HG03064 (cell line): ENCODE data around the gene EPX.

Source experiments
- ATAC-seq: cut with Tn5 transposase; IDR thresholded peaks from one replicate; pipeline ENCODE4 v1.9.1; 2021; ENCODE audit warnings: low read depth; ENCODE audit not compliant: unreplicated experiment

EPX gene

DNA sequence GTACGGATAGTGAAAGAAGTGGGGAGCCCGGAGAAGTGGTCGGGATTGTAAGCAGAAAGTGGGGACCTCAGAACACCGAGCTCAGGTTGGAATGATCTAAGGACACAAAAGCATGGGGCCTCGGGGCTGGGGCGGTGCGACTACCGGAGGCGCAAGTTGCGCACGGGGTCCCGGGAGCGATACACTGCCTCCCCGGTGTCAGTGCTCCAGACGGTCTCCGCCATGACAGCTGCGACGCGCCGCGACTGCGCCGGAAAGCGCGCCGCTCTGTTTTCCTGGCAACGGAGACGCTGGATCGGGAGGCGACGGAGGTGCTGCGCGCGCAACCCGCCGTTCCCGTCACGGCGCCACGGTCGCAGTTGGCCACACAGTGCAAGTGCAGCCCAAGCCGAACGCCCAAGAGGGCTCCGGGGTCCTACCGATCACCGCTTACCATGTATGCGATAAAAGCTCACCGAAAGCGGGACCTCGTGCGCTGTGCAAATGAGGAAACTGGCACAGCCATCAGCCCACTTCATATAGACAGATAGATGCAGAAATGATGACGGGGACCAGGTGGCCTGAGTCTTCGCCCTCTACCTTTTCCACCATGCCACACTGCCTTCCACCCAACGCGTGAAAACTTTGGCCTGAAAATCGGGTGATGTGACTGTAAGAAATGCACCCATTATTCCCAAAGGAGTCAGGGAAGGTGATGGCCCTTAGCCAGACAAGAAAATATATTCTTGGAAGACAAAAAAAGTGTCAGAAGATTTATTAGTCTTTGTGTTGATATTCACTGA lies 26.7 kb downstream of the EPX start, which contains the start of gene MKS1:
Gene MKS1, minus strand, starts transcription at position 249 of the 782 bp plus-strand sequence. Its CDS starts 25 bp downstream, at position 224.
- peak; percentile 89 for ATAC-seq

DNA sequence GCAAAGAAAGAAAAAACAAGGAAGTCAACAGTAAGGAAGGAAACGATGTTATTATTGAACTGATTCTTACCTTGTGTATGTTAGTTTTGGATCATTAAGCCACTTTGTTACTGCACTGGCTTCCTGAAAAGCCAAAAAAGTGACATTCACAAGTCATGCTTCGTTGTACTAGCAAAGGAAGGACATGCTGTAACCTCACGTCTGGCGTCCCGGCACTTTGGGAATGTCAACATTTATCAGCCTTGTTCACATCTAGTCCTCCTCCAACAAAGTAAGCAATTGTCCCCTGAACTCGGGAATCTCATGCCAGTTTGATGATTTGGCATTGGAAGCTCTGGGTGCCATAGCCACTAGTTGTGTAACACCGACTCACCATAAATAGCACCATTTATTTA lies 27.3 kb downstream of the EPX start:
- ATAC-seq: no peak

DNA sequence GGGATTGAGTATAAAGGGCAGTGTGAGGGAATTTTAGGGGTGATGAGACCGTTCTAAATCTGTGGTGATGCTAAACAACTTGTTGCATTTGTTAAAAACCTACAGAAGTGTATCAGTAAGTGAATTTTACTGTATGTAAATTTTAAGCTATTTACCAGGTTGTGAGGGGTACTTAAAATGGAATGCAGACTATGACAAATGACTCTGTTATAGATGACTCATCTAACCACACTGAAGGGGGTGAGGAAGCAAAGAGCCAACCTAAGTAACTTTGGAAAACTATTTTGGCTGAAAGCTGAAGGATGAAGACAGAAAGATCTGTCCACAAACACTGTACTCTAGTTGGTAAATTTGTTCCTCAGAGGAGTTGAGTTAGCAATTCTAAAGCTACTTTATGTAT lies 31.8 kb downstream of the EPX start:
- no peak for ATAC-seq

DNA sequence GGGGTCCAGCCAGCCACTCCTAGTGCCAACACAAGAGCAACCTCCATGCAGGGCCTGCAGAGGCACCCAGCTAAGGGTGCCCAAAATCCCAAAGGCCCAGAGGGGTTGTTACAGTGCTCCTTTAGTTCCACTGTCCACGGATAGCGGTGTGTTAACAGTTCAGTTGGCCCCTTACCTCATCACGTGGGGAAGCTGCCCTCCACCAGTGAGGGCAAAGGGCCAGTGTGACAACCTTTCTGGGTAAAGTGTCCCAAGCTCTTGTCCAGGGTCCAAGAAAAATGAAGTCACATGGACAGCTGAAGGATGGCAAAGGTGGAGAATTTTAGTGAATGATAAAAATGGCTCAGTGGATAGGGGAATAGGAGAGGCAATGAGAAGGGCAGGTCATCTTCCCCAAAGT lies 35.2 kb downstream of the EPX start:
- no peak for ATAC-seq

DNA sequence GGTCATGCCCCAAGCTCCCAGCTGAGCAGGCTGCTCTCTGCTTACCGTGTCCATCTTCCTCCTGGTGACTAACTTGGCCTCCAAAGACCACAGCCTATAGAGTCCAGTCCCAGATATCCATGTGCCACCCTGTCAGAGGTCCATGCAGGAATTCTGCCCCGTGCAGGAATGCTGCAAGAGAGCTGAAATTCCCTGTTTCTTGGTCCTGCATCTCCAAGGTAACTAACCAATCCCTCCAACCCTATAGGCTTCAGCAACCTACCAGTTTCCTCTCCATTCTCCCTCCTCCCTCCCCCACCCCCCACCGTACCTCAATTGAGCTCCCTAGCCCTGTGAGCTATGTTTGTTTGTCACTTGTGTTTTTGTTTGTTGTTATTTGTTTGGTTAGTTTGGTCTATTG lies 36.2 kb downstream of the EPX start:
- ATAC-seq: no peak

DNA sequence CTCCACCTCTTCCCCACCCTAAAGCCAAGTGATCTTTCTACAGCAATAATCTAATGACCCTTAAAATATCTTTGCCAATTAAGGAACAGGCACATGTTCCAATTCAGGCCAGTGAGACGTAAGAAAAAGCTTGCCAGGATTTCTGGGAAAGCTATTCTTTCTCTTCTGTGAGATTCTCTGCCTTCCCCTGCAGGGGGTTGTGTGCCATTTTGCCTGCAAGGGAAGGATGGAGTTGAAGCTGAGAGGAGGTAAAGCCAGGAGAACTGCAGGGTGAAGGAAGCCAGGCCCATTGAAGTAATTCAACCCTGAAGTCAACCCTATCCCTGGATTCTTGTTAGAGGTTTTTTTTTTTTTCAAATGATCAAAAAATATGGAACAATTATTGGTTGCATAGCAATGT lies 36.9 kb downstream of the EPX start:
- ATAC-seq: no peak

DNA sequence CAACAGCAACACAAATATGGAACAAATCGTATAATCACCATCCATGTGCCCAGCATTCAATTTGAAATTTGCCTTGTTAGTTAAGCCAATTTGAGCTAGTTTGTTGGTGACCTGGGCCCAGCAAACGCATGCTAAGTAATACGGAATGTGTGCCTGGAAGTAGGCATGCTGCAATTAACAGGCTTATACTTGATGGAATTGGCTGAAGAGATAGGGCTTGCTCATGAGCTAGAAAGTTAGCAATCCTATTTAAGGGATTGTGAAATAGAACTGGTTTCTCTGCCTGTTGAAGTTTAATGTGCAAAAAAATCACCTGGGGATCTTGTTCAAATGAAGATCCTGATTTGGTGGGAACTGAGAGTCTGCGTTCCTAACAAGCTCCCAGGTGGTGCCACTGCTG lies 37.4 kb downstream of the EPX start:
- no peak for ATAC-seq

DNA sequence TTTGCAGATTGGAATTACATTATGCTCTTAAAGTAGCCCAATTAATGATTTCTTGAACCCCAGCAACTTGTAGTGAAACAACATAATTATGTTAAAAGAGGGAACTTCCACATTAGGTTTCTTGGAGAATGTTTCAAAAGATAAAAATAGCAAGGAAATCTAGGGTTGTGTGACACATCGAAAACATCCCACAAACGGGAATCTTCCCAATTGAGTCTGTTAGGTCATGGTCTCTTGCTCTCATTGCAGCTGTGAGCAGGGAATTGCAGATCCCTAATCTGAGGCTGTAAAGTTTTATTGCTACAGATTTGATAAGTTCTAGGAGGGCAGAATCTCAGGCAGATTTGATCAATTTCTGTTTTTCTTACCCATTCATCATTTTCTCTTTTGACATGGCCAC lies 39.1 kb downstream of the EPX start:
- ATAC-seq: no peak

DNA sequence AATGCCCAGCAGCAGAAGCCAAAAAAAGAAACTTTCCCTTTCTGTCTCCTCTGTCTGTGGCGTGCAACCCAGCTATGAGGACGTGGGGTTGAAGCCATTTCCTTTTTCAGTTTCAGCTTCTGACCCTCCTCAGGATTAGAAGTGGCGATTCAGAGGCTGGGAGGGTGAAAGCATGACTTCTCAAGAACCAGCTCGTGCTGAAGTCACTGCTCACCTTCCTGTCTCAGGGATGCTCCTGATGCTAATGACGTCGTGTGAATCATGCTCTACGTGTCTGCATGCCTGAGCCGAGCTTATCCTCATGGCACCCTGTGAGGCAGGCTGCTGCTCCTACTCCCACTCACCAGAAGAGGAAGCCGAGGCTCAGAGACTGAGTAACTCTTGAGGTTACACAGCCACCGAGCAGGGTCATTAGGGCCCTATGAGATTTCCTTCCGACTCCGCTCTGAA lies 40.2 kb downstream of the EPX start:
- ATAC-seq: peak; percentile 67

DNA sequence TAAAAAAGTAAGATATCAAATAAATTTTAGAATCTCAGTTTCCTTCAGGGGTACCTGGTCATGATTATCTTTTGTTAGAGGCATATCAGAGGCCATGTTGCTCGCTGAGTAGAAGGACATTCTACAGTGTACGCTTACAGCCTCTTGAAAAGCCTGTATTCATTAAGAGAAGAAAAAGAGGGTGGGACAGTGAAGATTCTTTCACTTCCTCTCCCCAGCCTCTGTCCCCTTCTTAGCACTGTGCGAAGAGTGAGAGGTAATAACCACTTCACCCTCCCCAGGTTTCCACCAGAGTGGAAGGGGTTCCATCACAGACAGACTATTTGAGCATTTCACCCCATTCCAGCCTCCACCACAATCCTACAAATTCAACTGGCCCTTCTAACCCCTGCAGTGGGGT lies 41.0 kb downstream of the EPX start:
- ATAC-seq: peak; percentile 68

DNA sequence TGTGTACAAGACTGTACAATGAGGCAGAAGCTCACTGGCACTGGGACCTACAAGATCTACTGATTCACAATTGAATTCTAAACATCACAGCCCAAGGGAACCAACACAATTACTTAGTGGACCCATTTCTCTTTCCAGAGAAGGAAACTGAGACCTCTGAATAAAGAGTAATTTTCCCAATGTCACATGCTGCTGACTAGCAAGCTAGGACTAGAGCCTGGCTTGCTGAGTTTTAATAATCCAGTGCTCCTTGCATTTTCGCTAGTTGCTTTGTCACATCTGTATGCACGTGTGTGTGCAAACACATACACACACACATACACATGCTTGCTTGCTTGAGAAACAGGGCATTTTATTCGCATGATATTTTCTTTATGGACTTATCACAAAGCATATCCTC lies 42.0 kb downstream of the EPX start:
- ATAC-seq: no peak

DNA sequence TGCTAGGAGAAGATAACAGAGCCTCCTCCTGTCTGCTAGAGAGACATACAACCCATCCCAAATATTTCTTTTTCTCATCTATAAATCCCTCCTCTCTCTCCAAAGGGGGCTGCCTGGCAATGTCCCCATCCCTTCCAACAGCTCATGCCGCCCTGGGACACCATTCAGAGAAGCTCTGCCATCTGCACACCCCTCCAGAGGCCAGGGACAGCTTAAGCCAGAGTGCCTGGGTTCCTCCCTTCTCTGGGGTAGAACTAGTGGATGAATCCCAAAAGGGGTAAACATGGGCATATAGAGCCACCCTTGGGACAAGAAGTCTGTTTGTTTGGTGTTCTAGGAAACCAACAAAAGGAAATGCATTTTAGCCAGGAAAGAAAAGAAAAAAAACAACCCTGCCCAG lies 43.3 kb downstream of the EPX start:
- ATAC-seq: no peak

DNA sequence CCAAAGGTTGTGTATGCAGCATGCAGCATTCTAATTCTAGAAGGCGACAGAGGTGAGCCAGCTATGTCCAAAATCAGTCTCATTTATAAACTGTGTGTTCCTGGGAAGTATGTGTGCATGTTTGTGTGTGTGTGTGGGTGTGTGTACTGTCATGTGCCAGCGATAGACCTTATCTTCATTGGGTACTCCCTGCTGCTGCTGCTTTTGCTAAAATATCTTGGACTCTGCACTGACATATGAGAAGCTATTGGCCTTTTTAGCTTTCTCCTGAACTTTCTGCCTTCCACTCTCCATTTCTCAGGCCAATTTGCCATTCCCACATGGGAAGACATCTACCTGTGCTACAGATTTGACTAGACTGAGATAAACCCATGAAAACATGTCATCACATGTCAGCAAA lies 43.9 kb downstream of the EPX start:
- ATAC-seq: no peak

DNA sequence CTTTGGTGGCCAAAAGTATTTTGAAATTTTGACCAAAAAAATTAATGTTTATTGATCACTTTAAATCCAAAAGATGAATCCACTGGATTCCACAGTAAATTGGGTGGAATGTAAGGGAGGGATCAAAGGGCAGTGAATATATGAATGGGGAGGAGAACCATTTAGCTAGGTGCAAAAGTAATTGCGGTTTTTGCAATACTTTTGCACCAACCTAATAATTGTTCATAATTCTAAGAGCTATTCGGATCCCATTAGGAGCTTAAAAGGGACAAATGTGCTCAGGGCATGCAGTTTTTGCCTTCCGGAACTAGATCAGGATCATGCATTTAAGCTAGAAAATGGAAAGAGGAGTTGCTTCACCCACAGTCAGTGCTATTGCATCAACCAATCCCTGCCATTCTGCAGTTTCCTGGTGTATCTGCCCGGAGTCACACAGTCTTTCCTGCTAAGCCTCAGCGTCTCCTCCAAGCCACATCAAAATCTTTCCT lies 45.7 kb downstream of the EPX start, which contains the start of gene LPO:
Gene LPO, plus strand, starts transcription at position 438 of the 488 bp plus-strand sequence. CDS start 4,396 bp downstream, outside the sequence.
- ATAC-seq: no peak

DNA sequence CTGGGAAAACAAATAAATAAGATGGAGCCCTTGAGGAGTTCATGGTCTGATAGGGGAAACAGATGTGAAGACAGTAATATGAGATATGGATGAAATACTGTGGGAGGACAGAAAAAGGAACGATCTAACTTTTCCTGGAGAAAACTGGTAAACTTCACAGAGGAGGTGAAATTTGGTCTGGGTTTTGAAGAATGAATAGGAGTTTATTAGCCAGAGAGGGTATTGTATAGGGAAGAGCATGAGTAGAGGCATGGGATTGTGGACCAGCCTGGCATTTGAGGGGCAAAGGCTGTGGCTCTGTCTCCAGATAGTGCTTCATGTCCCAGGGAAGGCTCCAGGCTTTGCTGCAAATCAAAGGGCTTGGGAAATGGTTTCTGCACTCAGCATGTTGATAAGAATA lies 47.5 kb downstream of the EPX start:
- ATAC-seq: no peak

DNA sequence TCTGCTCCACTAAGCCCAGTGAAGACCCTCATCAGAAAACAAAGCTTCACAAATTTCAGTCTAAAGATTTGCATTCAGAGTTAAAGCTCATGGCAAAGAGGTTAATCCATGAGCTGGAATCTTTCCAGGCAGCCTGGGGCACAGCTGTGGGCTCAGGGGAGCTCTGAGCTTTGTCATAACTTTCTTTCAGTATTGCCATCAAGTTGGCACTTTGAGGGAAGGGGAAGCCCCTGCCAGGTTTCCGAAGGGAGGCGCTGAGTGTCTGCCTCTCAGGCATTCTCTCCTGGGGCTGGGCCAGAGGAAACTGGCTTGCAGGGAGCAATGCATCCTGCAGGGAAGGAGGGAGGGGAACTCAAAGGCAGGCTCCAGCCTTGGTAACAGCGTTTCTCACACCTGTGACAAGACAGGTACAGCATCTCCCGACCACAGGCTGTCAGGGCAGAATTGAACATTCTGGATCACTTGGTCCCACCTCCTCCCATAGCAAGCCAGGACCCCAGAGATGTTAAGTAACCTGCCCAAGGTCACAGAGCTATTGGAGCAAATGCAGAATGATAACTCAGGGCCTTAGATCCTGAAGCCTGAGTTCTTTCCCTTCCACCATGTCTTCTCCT lies 49.8 kb downstream of the EPX start:
- ATAC-seq: no peak

DNA sequence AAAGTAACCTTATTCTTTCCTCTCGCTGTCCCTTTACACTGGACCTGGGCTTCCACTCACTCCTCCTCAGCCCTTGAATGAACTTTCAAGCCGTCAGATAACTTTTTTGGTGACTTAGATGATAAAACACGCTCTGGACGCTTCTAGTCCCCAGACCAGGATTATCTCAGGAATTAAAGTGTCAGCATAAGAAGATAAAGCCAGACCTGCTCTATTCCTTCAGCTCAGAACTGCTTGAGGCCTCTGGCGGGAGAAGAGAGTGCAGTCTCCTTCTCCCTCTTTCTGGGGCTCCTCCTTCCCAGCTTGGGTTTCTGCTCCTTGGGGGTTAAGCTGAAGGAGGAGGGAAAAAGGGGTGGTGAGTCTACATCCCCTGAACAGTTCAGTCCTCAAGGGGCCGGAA lies 52.4 kb downstream of the EPX start:
- ATAC-seq: no peak

DNA sequence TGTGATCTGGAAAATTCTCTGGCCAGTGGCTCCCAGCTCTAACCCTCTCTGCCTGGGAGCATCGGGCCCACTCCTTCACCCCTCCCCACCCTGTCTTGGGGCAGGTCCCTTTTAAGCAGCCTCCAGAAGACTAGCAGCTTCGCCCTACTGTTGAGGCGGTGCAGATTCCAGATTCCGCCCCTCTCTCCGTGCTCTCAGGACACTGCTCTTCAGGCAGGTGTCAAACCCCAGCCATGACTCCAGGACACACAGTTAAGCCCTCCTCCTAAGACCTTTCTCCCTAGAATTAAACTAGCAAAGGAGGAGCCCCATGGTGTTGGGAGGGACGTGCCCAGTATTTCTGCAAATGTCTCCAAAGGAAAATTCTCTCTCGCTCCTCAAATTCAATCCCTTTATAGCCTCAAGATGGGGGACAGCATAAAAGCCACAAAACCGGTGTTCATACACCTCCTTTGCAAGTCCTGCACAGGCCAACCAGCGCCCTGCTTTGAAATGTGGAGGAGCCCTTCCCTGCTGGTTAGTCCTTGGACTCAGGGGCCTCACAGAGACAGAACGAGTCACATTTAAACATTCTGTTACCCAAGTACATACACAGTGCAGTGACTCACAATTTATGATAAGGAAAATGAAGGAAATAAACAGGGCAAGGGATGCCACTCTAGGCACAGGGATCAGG lies 53.0 kb downstream of the EPX start:
- no peak for ATAC-seq

DNA sequence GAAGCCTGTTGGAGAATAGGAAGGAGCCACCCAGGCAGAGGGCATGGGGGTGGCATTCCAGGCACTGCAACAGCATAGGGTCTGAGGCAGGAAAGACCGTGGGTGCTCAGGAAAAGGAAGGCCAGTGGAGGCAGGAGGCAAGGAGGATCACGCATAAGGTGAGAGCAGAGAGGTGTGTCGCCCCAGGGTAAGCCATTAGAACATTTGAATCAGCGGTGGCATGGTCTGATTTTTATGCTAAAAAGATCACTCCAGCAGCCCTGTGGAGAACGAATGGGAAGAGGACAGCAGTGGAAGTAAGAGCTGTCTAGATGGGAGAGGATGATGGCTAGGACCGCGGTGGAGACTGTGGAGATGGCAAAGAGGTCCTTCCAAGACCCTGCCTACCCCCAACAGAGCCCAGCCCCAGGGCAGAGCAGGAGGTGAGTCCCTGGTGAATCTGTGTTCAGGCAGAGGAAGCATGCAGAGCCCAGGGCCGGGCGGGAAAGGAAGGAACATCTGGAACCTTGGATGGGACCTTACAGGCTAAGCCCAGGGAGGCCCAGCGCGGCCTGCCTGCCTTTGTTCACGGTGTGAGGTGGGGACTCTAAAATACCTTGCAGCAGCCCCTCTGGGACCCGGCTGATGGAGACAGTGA lies 53.7 kb downstream of the EPX start:
- ATAC-seq: no peak

DNA sequence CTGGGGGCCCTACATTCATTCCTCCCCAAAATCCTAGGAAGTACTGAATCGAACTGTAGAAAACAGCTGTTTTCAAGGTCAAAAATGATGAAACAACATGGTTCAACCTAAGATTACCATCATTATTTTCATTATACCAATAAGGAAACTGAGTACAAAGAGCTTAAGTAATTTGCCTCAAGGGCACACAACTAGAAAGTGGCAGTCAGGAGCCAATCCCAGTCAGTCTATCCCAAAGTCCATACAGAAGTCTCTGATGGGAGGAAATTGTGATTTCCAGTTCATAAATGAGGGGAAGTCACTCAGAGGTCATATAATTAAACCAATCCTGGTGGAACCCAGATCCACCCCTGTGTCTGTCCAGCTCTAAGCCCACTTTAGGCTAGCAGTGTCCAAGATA lies 54.3 kb downstream of the EPX start:
- no peak for ATAC-seq
